Muscle of leg (tissue), 11 donors: ENCODE results near the gene WDFY3. TPM values are rescaled to one million over a fixed set of nuclear protein-coding genes. Genes with fewer than 3 reads are reported as not detected.
A peak's percentile ranks its signal among the peaks of the same experiment; 100 is the strongest.
"Not testable (repeated sequence)": the region's sequence is repeated elsewhere in the genome, so short reads cannot be mapped to it uniquely, and the experiment has no call there.

Experiments used
- DNase-seq: peaks from one replicate; pipeline ENCODE4 v3.0.0; 2013
- H3K27ac ChIP-seq: one replicate; pipeline ENCODE4 v1.5.1; 2013; ENCODE audit warnings: mild to moderate bottlenecking, low read length, control low read depth
- H3K27me3 ChIP-seq: one replicate; pipeline ENCODE4 v1.6.1; 2013; ENCODE audit warnings: low read length; ENCODE audit not compliant: control insufficient read depth, insufficient read depth
- H3K36me3 ChIP-seq: one replicate; pipeline ENCODE4 v1.6.1; 2013; ENCODE audit warnings: low read length; ENCODE audit not compliant: control insufficient read depth, insufficient read depth
- H3K4me1 ChIP-seq: one replicate; pipeline ENCODE4 v1.6.1; 2013; ENCODE audit warnings: low read length; ENCODE audit not compliant: control insufficient read depth, insufficient read depth
- H3K4me3 ChIP-seq: one replicate; pipeline ENCODE4 v1.5.1; 2013; ENCODE audit warnings: low read length, control low read depth
- H3K9me3 ChIP-seq: replicated peaks from 2 replicates; pipeline ENCODE4 v1.6.1; 2013; ENCODE audit warnings: low read depth, low read length; ENCODE audit not compliant: control insufficient read depth
- WGBS: methylation state at CpG from one replicate; pipeline ENCODE4 v1.1.5; 2013; ENCODE audit warnings: missing lambda C conversion rate; ENCODE audit not compliant: insufficient coverage; 5-methylcytosine and 5-hydroxymethylcytosine counted together
- polyA plus RNA-seq, 8 donors: library from polyadenylated mRNA; unstranded; fragments of 120-200 nt; gene quantifications; one replicate each; pipeline versions ENCODE4 v1.2.1 to v1.2.3, GENCODE V29; 2013; ENCODE audit warnings: inconsistent platforms in 1 of 8, low replicate concordance in 1 of 8; ENCODE audit not compliant: insufficient read length in 8 of 8, insufficient read depth in 1 of 8
- total RNA-seq: library from RNA; stranded (reverse); fragments of 120-200 nt; gene quantifications from one replicate; pipeline ENCODE4 v1.2.4, GENCODE V29; 2013

The WDFY3 gene
- total and polyA plus RNA-seq, 9 donors, result 11.8 to 40.6 (median 20.3) TPM

DNA sequence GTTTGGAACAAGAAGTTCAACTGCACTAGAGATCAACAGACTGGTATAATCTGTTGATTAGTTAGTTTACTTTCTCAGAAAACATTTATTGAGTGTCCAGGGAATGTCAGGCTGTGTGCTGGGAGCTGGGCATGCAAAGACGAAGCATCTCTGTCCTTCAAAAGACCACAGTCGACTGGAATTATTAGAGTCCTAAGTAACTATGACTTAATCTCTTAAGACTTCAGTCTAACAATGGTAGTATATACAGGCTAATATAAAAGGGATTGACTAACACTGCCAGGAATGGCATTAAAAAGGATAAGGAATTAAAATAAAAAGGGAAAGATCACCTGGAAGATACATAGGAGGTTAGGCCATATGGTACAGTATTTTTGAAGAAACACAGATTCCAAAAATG, 128.7 kb downstream of the WDFY3 start:
- WGBS, result no CpG with 5 or more reads among the region's 2 CpGs
- Histone ChIP-seq H3K4me1 (no peaks in the 10 kb centered on the region), H3K36me3 (peaks cover 9% of the 10 kb centered on the region)

DNA sequence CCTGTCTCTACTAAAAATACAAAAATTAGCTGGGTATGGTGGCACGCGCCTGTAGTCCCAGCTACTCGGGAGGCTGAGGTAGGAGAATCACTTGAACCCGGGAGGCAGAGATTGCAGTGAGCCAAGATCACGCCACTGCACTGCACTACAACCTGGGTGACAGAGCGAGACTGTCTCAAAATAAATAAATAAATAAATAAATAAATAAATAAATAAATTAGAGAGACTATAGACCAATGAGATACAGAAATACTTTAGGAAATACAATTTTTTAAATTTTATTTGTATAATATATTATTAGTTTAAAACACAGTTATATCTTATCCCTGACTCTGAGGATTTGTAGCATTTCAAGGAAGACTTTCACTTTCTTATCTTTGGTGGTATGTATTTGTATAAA, 136.9 kb downstream of the WDFY3 start:
- not testable (repeated sequence) for H3K4me3 ChIP-seq, H3K27me3 ChIP-seq, H3K4me1 ChIP-seq, H3K36me3 ChIP-seq, H3K9me3 ChIP-seq, DNase-seq, H3K27ac ChIP-seq
- WGBS, result no CpG with 5 or more reads among the region's 6 CpGs

More for the DNA sequence above, 128.7 kb downstream of the WDFY3 start:
- Histone ChIP-seq H3K27ac (no peak overlapping the region), H3K9me3 (no peaks in the 10 kb centered on the region), H3K4me3 (no peak overlapping the region), H3K27me3 (no peaks in the 10 kb centered on the region)
- no peak for DNase-seq

DNA sequence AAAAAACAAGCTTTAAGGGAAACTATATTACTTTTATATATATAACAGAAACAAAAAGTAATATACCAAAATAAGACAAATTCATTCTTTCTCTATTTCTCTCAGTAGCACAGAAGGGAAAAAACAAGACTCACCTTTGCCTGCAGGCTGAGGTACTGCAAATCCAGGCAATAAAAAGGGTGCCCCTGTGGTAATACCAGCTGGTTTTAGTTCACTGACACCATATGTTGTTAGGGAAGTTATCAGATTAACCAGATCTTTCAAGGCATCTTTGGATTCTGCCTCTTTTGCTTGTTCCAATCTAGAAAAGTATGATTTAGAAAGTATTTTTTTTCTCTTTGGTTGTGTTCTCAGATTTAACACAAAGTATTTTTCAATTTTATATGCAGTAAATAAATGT, 139.8 kb downstream of the WDFY3 start:
- H3K27me3 ChIP-seq, result no peaks in the 10 kb centered on the region
- no peak overlapping the region for H3K27ac ChIP-seq
- no peaks in the 10 kb centered on the region for H3K9me3 ChIP-seq
- peaks cover 6% of the 10 kb centered on the region for H3K36me3 ChIP-seq
- no peak for DNase-seq
- H3K4me1 ChIP-seq, result no peaks in the 10 kb centered on the region
- H3K4me3 ChIP-seq, result no peak overlapping the region

DNA sequence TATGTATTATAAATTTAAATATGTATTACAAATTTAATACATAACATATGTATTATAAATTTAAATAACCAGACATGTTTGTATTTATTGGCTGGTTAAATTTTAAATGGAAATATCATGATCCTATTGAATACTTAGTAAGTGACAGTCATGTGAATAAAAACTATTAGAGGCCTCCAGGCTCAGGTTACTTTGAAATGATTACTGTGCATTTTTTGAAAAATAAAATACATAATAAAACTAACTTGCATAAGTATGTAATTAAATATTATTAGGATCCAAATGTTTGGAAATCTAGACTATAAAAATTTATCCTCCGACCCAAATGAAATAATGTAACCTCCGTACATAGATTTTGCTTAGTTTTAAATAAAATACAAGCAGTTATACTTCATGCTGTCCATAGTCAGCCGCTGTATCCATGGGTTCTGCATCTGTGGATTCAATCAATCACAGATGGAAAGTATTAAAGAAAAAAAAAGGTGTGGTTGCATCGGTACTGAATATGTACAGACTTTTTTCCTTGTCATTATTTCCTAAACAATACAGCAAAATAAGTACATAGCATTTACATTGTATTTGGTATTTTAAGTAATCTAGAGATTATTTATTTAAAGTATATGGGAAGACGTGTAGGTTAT, 140.7 kb downstream of the WDFY3 start:
- Histone ChIP-seq H3K27me3 (no peaks in the 10 kb centered on the region), H3K9me3 (no peaks in the 10 kb centered on the region), H3K4me3 (no peak overlapping the region), H3K4me1 (no peaks in the 10 kb centered on the region), H3K36me3 (peaks cover 4% of the 10 kb centered on the region), H3K27ac (no peak overlapping the region)
- no CpG with 5 or more reads among the region's 5 CpGs for WGBS
- DNase-seq, result peak; percentile 56

DNA sequence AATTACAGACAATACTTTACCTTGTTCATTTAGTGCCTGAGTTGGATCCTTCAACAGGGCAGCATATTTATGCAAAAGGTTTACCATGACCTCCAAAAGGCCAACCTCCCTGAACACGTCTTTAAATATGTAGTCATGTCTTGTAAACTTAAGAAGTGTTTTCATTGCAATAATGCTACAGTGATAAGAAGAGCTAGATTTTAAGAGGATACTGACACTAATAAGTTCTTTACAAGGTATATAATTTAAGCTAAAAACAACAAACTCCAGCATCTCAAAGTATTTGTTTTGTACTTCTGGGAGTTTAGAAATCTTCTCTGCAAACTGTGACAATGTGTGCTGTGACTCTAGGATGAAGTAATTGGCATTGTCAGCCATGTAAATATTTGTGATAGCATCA, 145.4 kb downstream of the WDFY3 start:
- no CpG with 5 or more reads among the region's 1 CpG for WGBS
- Histone ChIP-seq H3K9me3 (no peaks in the 10 kb centered on the region), H3K27me3 (no peaks in the 10 kb centered on the region), H3K4me1 (no peaks in the 10 kb centered on the region), H3K27ac (no peak overlapping the region), H3K4me3 (no peak overlapping the region), H3K36me3 (peaks cover 3% of the 10 kb centered on the region)
- no peak for DNase-seq

DNA sequence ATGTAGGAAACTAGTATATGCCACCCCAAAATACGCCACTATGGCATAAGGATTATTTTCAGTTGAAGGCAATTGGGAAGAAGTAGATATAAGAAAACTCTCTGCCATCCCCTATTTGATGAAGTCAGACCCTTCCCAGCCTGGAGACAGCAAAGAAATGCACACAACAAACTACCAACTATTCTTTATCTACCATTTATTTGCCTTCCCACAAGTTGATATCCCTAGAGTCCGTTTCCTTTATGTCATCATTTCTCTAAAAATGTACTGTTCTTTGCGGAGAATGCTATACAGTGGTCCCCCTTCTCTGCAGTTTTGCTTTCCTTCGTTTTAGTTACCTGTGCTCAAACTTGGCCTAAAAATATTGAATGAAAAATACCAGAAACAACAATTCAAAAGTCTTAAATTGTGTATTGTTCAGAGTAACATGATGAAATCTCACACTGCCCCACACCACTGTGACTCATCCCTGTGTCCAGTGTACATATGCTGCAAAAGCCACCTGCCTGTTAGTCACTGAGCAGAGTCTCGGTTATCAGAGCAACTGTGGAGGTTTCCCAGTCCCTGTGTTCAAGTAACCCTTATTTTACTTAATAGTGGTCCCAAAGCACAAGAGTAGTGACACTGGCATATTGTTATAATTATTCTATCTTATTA, 152.3 kb downstream of the WDFY3 start:
- no peak for DNase-seq
- no peak overlapping the region for H3K27ac ChIP-seq
- no peaks in the 10 kb centered on the region for H3K9me3 ChIP-seq

DNA sequence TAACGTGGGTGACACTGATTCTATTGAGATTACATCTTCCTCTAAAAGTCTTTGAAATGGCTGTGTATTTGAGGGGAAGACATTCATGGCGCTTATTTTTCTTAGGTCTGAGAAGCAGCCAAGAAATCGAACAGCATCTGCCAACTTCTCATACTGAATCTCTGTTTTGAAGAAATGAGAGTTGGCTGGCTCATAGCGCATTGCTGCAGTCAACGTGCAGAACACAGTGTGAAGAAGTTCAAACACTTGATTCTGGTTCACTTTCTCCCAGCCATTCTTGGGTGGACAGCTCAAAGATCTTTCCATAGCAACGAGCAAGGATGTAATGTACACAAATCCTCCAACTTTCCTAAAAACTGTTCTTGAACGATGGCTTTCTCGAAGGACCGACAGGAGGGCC, 156.5 kb downstream of the WDFY3 start:
- no CpG with 5 or more reads among the region's 9 CpGs for WGBS
- H3K27me3 ChIP-seq, result no peaks in the 10 kb centered on the region
- no peaks in the 10 kb centered on the region for H3K4me1 ChIP-seq
- no peak overlapping the region for H3K27ac ChIP-seq
- H3K9me3 ChIP-seq, result no peaks in the 10 kb centered on the region
- no peak overlapping the region for H3K4me3 ChIP-seq
- peak; percentile 59 for DNase-seq
- peaks cover 11% of the 10 kb centered on the region for H3K36me3 ChIP-seq

More for the DNA sequence above, 152.3 kb downstream of the WDFY3 start:
- Histone ChIP-seq H3K4me1 (no peaks in the 10 kb centered on the region), H3K27me3 (no peaks in the 10 kb centered on the region), H3K4me3 (no peak overlapping the region), H3K36me3 (peaks cover 8% of the 10 kb centered on the region)
- WGBS, result no CpG with 5 or more reads among the region's 5 CpGs

DNA sequence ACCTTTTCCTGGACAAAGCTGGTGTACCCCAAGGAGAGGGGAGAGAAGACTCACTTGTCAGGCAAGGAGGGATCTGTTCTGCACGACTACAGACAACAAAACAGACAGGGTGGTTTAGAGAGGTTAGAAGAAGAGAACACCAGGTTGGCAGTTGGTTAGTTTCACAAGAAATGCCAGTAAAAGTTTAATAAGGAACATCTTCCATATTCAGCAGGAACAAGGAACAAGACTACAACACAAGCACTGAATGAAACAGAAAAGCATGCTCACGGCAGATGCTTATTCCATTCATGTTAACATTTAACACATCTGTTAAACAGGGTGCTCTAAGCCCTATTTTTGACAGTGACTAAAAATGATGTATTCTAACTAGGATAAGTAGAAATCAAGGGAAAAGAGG, 158.2 kb downstream of the WDFY3 start:
- Histone ChIP-seq H3K4me1 (no peaks in the 10 kb centered on the region), H3K36me3 (peaks cover 11% of the 10 kb centered on the region), H3K27me3 (no peaks in the 10 kb centered on the region), H3K27ac (no peak overlapping the region), H3K9me3 (no peaks in the 10 kb centered on the region), H3K4me3 (no peak overlapping the region)
- DNase-seq, result no peak
- no CpG with 5 or more reads among the region's 2 CpGs for whole genome bisulfite sequencing

DNA sequence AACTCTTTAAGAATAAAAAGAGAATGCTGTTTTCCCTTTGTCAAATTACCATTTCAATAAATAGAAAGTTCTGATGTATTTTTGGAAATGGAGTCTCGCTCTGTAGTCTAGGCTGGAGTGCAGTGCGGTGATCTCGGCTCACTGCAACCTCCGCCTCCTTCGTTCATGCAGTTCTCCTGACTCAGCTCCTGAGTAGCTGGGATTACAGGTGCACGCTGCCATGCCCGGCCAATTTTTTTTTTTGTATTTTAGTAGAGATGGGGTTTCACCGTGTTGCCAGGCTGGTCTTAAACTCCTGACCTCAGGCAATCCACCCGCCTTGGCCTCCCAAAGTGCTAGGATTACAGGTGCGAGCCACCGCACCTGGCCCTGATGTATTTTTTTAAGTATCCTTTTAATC, 159.9 kb downstream of the WDFY3 start:
- DNase-seq, H3K27ac ChIP-seq, H3K27me3 ChIP-seq, H3K4me3 ChIP-seq, H3K9me3 ChIP-seq, H3K4me1 ChIP-seq: not testable (repeated sequence)
- WGBS, result 90% methylated on average over 7 of the region's 11 CpGs
- peaks cover 16% of the 10 kb centered on the region for H3K36me3 ChIP-seq

DNA sequence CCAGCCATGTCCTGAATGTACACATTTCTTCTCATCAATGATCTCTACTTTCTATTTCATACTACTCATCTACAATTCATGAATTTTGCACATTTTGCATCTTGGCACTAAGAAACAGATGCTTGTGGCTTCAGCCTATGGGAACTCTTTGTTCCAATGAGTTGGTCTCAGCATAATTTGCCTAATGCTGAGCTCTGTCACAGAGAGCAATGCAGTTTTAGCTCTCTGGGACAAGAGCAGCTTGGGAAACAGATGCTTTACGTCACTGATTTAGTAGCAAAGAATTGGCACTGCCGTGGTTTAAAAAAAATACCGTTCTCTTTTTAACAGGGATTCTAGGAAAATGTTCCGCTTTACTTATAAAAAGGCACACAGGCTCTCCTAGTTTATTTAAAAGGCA, 162.4 kb downstream of the WDFY3 start:
- 33% methylated on average over 1 of the region's 4 CpGs for WGBS
- DNase-seq, result peak; percentile 69
- Histone ChIP-seq H3K36me3 (peaks cover 18% of the 10 kb centered on the region), H3K4me3 (no peak overlapping the region), H3K4me1 (no peaks in the 10 kb centered on the region), H3K9me3 (no peaks in the 10 kb centered on the region), H3K27me3 (no peaks in the 10 kb centered on the region), H3K27ac (no peak overlapping the region)
